K562 (cell line): ENCODE data around the gene KCNJ8. TPM values are rescaled to one million over a fixed set of nuclear protein-coding genes. Genes with fewer than 3 reads are reported as not detected.
"Not testable (repeated sequence)": the region's sequence is repeated elsewhere in the genome, so short reads cannot be mapped to it uniquely, and the experiment has no call there.

ENCODE experiments used
- ATAC-seq: fragments of 200-7000 bp; cut with Tn5 transposase; 3 replicates; pipeline ENCODE4 v1.9.1; 2020; ENCODE audit warnings: moderate library complexity
- BruUV-seq: library from RNA; stranded (reverse); fragments of 400-500 nt; replicated peaks from 2 replicates; lab custom pipeline; 2021; lab: Mats Ljungman, UMichigan
- CTCF ChIA-PET: fragments of 300-600 bp; formaldehyde crosslinking; extraction: SDS; loops from one replicate; lab custom pipeline; 2021; ENCODE audit warnings: low intra/inter-chr PET ratio; lab: Yijun Ruan, JAX
- POLR2A ChIA-PET: fragments of 300-600, 350-650 bp; sonication (Branson Sonifier 250); formaldehyde crosslinking; extraction: SDS; loops from one replicate; lab custom pipeline; 2021; ENCODE audit warnings: antibody characterized with exemption, inconsistent platforms; lab: Yijun Ruan, JAX
- DNase-seq, 4 experiments: peaks; one replicate each; pipeline versions ENCODE4 v3.0.0 to v3.0.0-alpha.2; 2011 to 2018; ENCODE audit warnings: low spot score in 3 of 4, mixed read lengths in 3 of 4; ENCODE audit errors: extremely low read depth in 1 of 4
- FAIRE-seq: peaks from 2 replicates; lab custom pipeline; 2011; peaks lifted over from hg19 to GRCh38; lab: Jason Lieb, UNC
- H2AFZ ChIP-seq: 2 replicates; pipeline ENCODE4 v1.6.0; 2011; ENCODE audit warnings: low read depth, low read length, control low read depth, inconsistent platforms
- H3K27ac ChIP-seq: fragments of 200-600 bp; 3 replicates; pipeline ENCODE4 v1.8.0; 2011; ENCODE audit warnings: low read depth, mild to moderate bottlenecking, control low read depth, inconsistent platforms, low read length, moderate library complexity, mixed read lengths; ENCODE audit errors: extremely low read depth
- H3K27me3 ChIP-seq, 2 experiments: fragments of 300-600 bp in 1 of 2; 2 replicates in 1 of 2; 3 replicates in 1 of 2; pipeline versions ENCODE4 v1.6.0 to v1.8.0; 2011; ENCODE audit warnings: inconsistent platforms in 2 of 2, low read length in 2 of 2, mild to moderate bottlenecking in 1 of 2, mixed read lengths in 1 of 2, moderate library complexity in 1 of 2; ENCODE audit not compliant: control insufficient read depth in 2 of 2, insufficient read depth in 2 of 2
- H3K36me3 ChIP-seq: fragments of 300-600 bp; 3 replicates; pipeline ENCODE4 v1.8.0; 2011; ENCODE audit warnings: mild to moderate bottlenecking, low read length, inconsistent platforms; ENCODE audit not compliant: control insufficient read depth, insufficient read depth
- H3K4me1 ChIP-seq, 2 experiments: fragments of 200-600 bp in 1 of 2; replicated peaks in 1 of 2; 2 replicates in 1 of 2; 3 replicates in 1 of 2; pipeline versions ENCODE4 v1.5.1 to v1.8.0; 2011; ENCODE audit warnings: inconsistent platforms in 2 of 2, low read length in 2 of 2, mild to moderate bottlenecking in 1 of 2, mixed read lengths in 1 of 2, moderate library complexity in 1 of 2; ENCODE audit not compliant: control insufficient read depth in 2 of 2, insufficient read depth in 2 of 2
- H3K4me2 ChIP-seq: 2 replicates; pipeline ENCODE4 v1.6.1; 2011; ENCODE audit warnings: low read length, control low read depth, inconsistent platforms, mixed read lengths; ENCODE audit not compliant: insufficient read depth
- H3K4me3 ChIP-seq: fragments of 200-600 bp; sonication (generic), shearing (Covaris generic); 2 replicates; pipeline ENCODE4 v1.5.1; 2016; ENCODE audit warnings: control low read depth, inconsistent platforms
- H3K79me2 ChIP-seq: fragments of 200-600 bp; 3 replicates; pipeline ENCODE4 v1.8.0; 2011; ENCODE audit warnings: low read length, inconsistent platforms; ENCODE audit not compliant: control insufficient read depth, insufficient read depth
- H3K9ac ChIP-seq, 2 experiments: 2 replicates each; pipeline versions ENCODE4 v1.6.0 to v1.6.1; 2011; ENCODE audit warnings: low read depth in 2 of 2, low read length in 2 of 2, control low read depth in 1 of 2, inconsistent platforms in 1 of 2, mild to moderate bottlenecking in 1 of 2, mixed read lengths in 1 of 2; ENCODE audit not compliant: insufficient read depth in 1 of 2
- H3K9me1 ChIP-seq: one replicate; pipeline ENCODE4 v1.6.0; 2011; ENCODE audit warnings: inconsistent platforms, mild to moderate bottlenecking, low read length, moderate library complexity; ENCODE audit not compliant: control insufficient read depth, insufficient read depth
- H3K9me3 ChIP-seq: replicated peaks from 2 replicates; pipeline ENCODE4 v1.5.1; 2011; ENCODE audit warnings: low read depth, low read length, inconsistent platforms; ENCODE audit not compliant: control insufficient read depth, insufficient read depth
- H4K20me1 ChIP-seq: replicated peaks from 2 replicates; pipeline ENCODE4 v1.6.1; 2011; ENCODE audit warnings: low read length, inconsistent platforms, mixed read lengths; ENCODE audit not compliant: control insufficient read depth, insufficient read depth
- ETS2 ChIP-seq: IDR thresholded peaks from 2 replicates; pipeline ENCODE4 v1.6.1; 2016; ENCODE audit warnings: borderline replicate concordance, missing genetic modification characterization, mild to moderate bottlenecking, moderate library complexity, missing compliant biosample characterization; ENCODE audit not compliant: poor library complexity, severe bottlenecking
- HEY1 ChIP-seq: fragments of 250-450 bp; sonication (Bioruptor Pico); IDR thresholded peaks from 2 replicates; pipeline ENCODE4 v1.5.0; 2020; ENCODE audit warnings: mild to moderate bottlenecking, moderate library complexity, borderline replicate concordance
- HNRNPUL1 ChIP-seq: fragments of 200-400 bp; formaldehyde crosslinking; IDR thresholded peaks from 2 replicates; pipeline ENCODE4 v1.6.1; 2017; ENCODE audit warnings: low read length
- KAT7 ChIP-seq: sonication (generic); formaldehyde crosslinking; IDR thresholded peaks from 2 replicates; pipeline ENCODE4 v1.8.0; 2022; ENCODE audit warnings: missing genetic modification reagents, mild to moderate bottlenecking, borderline replicate concordance
- LARP7 ChIP-seq: fragments of 450-650 bp; IDR thresholded peaks from 2 replicates; pipeline ENCODE4 v1.6.1; 2016
- NBN ChIP-seq: fragments of 450-650 bp; IDR thresholded peaks from 2 replicates; pipeline ENCODE4 v1.6.1; 2016; ENCODE audit warnings: low read depth, mild to moderate bottlenecking
- NR2C1 ChIP-seq, 2 experiments: fragments of 450-650 bp; IDR thresholded peaks; 2 replicates each; pipeline ENCODE4 v1.6.1; 2017; ENCODE audit warnings: mild to moderate bottlenecking in 2 of 2, antibody characterized with exemption in 1 of 2, inconsistent platforms in 1 of 2, missing compliant biosample characterization in 1 of 2, missing genetic modification characterization in 1 of 2
- PPARD ChIP-seq: fragments of 250-450 bp; sonication (Bioruptor Pico); IDR thresholded peaks from 2 replicates; pipeline ENCODE4 v1.8.0; 2022; ENCODE audit warnings: inconsistent platforms, mild to moderate bottlenecking, moderate library complexity
- SAP30 ChIP-seq: fragments of 200-600 bp; sonication (generic); IDR thresholded peaks from 2 replicates; pipeline ENCODE4 v1.6.1; 2012; ENCODE audit warnings: borderline replicate concordance, low read depth, mild to moderate bottlenecking, moderate library complexity, low read length, control low read depth, inconsistent platforms; ENCODE audit not compliant: insufficient read depth, poor library complexity, severe bottlenecking
- ZNF146 ChIP-seq: IDR thresholded peaks from one replicate; pipeline ENCODE4 v1.6.1; 2018; ENCODE audit warnings: missing compliant biosample characterization; ENCODE audit not compliant: unreplicated experiment
- ZNF507 ChIP-seq: conservative IDR thresholded peaks from 2 replicates; pipeline ENCODE4 v1.6.1; 2017; ENCODE audit warnings: missing genetic modification characterization, missing compliant biosample characterization
- ZNF695 ChIP-seq: fragments of 450-650 bp; formaldehyde crosslinking; IDR thresholded peaks from 2 replicates; pipeline ENCODE4 v1.4.0; 2020; ENCODE audit warnings: mild to moderate bottlenecking, moderate library complexity
- WGBS: fragments of 100-300 bp; shearing (Covaris generic); methylation state at CpG from one replicate; pipeline ENCODE4 v1.1.6; 2016; ENCODE audit warnings: low coverage, mixed read lengths; ENCODE audit not compliant: insufficient coverage; ENCODE audit errors: missing lambda C conversion rate; 5-methylcytosine and 5-hydroxymethylcytosine counted together
- in situ Hi-C: fragments of 300-500 bp; cut with MboI; formaldehyde crosslinking; loops from 4 replicates; pipeline ENCODE4 v1.15.0; 2018; ENCODE audit warnings: inconsistent platforms, mixed read lengths
- intact Hi-C: fragments of 100-400 bp; cut with micrococcal nuclease; formaldehyde crosslinking; loops from 2 replicates; pipeline ENCODE4 v1.14.2; 2022
- polyA plus RNA-seq, 8 experiments: library from polyadenylated mRNA; depleted of rRNA in 4 of 8; stranded (reverse) in 5 of 8; unstranded in 3 of 8; fragments of >200 nt; fragmentation: Nextera tagmentation in 2 of 8; fragmentation: Illumina TruSeq in 1 of 8; extraction: Ambion mirVana in 2 of 8; extraction: Trizol in 1 of 8; gene quantifications; 2 replicates each; pipeline versions ENCODE4 v1.2.1 to v1.2.3, GENCODE V29; 2011 to 2014; ENCODE audit warnings: inconsistent platforms in 1 of 8, missing spikeins in 1 of 8
- total RNA-seq, 7 experiments: library from RNA; depleted of rRNA in 6 of 7; stranded (reverse); fragments of >200 nt in 6 of 7; fragmentation: Illumina TruSeq in 2 of 7; extraction: Trizol in 2 of 7; gene quantifications; 2 replicates each; pipeline versions ENCODE4 v1.2.1 to v1.2.3, GENCODE V29; 2011 to 2021; ENCODE audit warnings: low replicate concordance in 1 of 7
- TF ChIP-seq, protein P1 (sequence below), 2 experiments: fragments of 450-650 bp in 1 of 2; sonication (generic) in 1 of 2; formaldehyde crosslinking; conservative IDR thresholded peaks; 2 replicates each; pipeline versions ENCODE4 v1.4.0 to v1.8.1; 2020 to 2022; ENCODE audit warnings: mild to moderate bottlenecking in 1 of 2, missing genetic modification reagents in 1 of 2
- TF ChIP-seq, protein P2 (sequence below): fragments of 250-450 bp; sonication (Bioruptor Pico); IDR thresholded peaks from 2 replicates; pipeline ENCODE4 v1.8.0; 2021; ENCODE audit warnings: moderate library complexity, mild to moderate bottlenecking, inconsistent platforms
- TF ChIP-seq, protein P3 (sequence below): fragments of 250-450 bp; sonication (Bioruptor Pico); IDR thresholded peaks from 2 replicates; pipeline ENCODE4 v1.8.0; 2022; ENCODE audit warnings: moderate library complexity, mild to moderate bottlenecking, inconsistent platforms

KCNJ8 gene
- total and polyA plus RNA-seq, 9 of the 15 experiments (the other 6 are each of a cell fraction or from before 2014, with no cell fraction given): 0.28 to 3.6 (median 1.1) TPM

DNA sequence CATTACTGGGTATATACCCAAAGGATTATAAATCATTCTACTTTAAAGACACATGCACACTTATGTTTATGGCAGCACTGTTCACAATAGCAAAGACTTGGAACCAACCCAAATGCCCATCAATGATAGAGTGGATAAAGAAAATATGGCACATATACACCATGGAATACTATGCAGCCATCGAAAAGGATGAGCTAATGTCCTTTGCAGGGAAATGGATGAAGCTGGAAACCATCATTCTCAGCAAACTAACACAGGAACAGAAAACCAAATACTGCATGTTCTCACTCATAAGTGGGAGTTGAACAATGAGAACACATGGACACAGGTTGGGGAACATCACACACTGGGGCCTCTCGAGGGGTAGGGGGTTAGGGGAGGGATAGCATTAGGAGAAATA is 37.8 kb upstream of the KCNJ8 start:
- CTCF ChIA-PET, H3K9me1 ChIP-seq, H3K4me1 ChIP-seq, H3K9me3 ChIP-seq, FAIRE-seq, ATAC-seq, H3K9ac ChIP-seq, intact Hi-C loops, H3K27ac ChIP-seq, H3K79me2 ChIP-seq, H2AFZ ChIP-seq, H4K20me1 ChIP-seq, H3K4me2 ChIP-seq, POLR2A ChIA-PET, H3K36me3 ChIP-seq, H3K27me3 ChIP-seq, in situ Hi-C loops, DNase-seq, BruUV-seq, H3K4me3 ChIP-seq: not testable (repeated sequence)
- TF ChIP-seq ZNF146 (CRISPR knock-in tag): peak; percentile 60
- 24% methylated on average over 2 of the region's 2 CpGs for WGBS

DNA sequence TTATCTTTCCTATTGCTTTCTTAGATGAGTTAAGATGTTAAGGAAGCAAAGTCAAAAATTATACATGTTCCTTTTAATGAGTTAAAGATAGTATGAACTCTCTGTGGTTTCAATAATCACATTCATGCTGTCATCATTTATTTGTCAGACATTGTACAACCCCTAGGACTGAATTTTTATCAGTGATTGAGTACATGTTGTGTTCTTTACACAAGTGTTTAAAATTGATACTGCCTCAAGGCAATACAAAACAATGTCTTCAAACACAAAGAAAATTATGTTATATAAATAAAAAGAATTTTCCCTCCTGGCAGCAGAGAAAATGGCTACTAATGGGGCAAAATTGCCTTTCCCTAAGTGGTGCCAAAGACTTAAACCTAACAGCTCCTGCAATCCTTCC is 34.6 kb upstream of the KCNJ8 start:
- DNase-seq (no peak), FAIRE-seq (no peak), ATAC-seq (no peak)
- H3K4me2 ChIP-seq: no peak overlapping the region
- intact Hi-C loops: no loop called here
- H4K20me1 ChIP-seq: no peaks in the 10 kb centered on the region
- in situ Hi-C loops: no loop called here
- H3K27me3 ChIP-seq: no peaks in the 10 kb centered on the region
- CTCF ChIA-PET: no interaction called here
- no peaks in the 10 kb centered on the region for H3K9me1 ChIP-seq
- no TSS peak for BruUV-seq
- no peaks in the 10 kb centered on the region for H3K79me2 ChIP-seq
- POLR2A ChIA-PET: no interaction called here
- no peaks in the 10 kb centered on the region for H3K36me3 ChIP-seq
- H2AFZ ChIP-seq: no peak overlapping the region
- H3K9me3 ChIP-seq: no peaks in the 10 kb centered on the region
- H3K9ac ChIP-seq: no peak overlapping the region
- H3K4me3 ChIP-seq: no peak overlapping the region
- H3K27ac ChIP-seq: no peak overlapping the region
- H3K4me1 ChIP-seq: no peaks in the 10 kb centered on the region
- TF ChIP-seq PPARD (CRISPR knock-in tag): no peak
- TF ChIP-seq LARP7: no peak
- TF ChIP-seq HEY1: no peak
- no peak for TF ChIP-seq NR2C1 (IDR thresholded peaks at IDR 0.05)
- TF ChIP-seq NR2C1 (tag; IDR thresholded peaks at IDR 0.05): no peak
- TF ChIP-seq, protein P1, sequence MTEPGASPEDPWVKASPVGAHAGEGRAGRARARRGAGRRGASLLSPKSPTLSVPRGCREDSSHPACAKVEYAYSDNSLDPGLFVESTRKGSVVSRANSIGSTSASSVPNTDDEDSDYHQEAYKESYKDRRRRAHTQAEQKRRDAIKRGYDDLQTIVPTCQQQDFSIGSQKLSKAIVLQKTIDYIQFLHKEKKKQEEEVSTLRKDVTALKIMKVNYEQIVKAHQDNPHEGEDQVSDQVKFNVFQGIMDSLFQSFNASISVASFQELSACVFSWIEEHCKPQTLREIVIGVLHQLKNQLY (CRISPR knock-in tag; conservative IDR thresholded peaks at IDR 0.05): no peak
- TF ChIP-seq SAP30: no peak
- no peak for TF ChIP-seq ZNF507
- no peak for TF ChIP-seq KAT7 (CRISPR knock-in tag)
- TF ChIP-seq ZNF695: no peak
- TF ChIP-seq, protein P2, sequence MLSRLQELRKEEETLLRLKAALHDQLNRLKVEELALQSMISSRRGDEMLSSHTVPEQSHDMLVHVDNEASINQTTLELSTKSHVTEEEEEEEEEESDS: no peak
- TF ChIP-seq HNRNPUL1: no peak
- TF ChIP-seq ETS2 (tag): no peak
- TF ChIP-seq NBN: no peak
- TF ChIP-seq, protein P3, sequence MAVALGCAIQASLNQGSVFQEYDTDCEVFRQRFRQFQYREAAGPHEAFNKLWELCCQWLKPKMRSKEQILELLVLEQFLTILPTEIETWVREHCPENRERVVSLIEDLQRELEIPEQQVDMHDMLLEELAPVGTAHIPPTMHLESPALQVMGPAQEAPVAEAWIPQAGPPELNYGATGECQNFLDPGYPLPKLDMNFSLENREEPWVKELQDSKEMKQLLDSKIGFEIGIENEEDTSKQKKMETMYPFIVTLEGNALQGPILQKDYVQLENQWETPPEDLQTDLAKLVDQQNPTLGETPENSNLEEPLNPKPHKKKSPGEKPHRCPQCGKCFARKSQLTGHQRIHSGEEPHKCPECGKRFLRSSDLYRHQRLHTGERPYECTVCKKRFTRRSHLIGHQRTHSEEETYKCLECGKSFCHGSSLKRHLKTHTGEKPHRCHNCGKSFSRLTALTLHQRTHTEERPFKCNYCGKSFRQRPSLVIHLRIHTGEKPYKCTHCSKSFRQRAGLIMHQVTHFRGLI (CRISPR knock-in tag): no peak
